ENCODE data around the gene TCF7. TPM values are rescaled to one million over a fixed set of nuclear protein-coding genes. Genes with fewer than 3 reads are reported as not detected.

Gene TCF7
- total RNA-seq, 1 donor from 2014 or later: 0.13 TPM

DNA sequence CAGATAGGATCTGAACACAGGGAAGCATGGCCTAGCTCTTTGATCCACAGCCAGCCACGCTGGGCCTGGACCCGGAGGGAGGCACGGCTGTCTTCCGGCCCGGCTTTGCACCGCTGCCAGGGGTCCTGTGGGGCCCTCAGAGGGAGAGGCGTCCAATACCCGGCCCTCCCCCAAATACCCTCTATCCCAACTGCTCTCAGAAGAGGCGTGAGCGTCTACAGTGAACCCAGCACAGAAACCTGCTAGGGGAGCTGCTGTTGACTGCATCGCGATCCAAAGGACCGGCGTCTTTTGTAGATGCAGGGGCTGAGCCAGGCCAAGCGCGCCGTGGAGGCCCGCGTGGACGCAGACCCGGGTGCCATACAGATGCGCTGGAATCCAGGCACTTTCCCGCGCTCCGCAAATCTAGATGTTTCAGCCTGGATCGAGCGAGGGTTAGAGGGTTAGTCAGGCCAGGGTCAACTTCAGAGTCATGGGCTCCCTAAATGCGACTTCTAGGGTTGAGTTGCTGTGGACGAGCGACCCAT is 1.1 kb upstream of the TCF7 start:
- no peak for DNase-seq (ENCODE audit: low read depth in 2 of 2)

DNA sequence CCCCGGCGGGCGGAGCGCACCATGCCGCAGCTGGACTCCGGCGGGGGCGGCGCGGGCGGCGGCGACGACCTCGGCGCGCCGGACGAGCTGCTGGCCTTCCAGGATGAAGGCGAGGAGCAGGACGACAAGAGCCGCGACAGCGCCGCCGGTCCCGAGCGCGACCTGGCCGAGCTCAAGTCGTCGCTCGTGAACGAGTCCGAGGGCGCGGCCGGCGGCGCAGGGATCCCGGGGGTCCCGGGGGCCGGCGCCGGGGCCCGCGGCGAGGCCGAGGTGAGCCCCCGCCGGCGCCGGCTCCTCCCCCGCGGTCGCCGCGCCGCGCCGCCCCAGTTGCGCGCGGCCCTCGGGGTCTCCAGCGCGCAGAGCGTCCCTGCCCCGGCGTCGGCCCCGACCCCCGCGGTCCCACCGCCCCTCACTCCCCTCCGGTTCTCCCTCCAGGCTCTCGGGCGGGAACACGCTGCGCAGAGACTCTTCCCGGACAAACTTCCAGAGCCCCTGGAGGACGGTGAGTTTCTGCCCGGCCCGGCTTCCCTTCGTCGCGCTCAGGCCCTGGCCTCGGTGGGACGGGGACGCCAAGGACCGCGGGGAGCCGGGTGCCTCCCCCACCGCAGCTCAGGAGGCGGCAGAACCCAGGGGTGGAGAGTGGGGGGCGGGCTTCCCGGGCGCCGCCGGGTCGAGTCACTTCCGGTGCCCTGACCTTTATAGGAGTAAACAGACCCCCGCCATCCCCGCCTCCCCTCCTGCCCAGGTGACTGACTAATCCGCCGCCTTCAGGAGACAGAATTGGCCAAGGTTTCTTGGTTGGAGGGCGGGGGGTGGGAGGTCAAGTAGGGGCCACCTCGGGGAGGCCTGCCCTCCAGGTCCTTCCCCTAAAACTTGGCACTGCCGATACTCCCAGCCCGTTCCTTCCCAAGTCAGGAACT is 665 bp downstream of the TCF7 start:
- no peak for DNase-seq (ENCODE audit: low read depth in 2 of 2)

DNA sequence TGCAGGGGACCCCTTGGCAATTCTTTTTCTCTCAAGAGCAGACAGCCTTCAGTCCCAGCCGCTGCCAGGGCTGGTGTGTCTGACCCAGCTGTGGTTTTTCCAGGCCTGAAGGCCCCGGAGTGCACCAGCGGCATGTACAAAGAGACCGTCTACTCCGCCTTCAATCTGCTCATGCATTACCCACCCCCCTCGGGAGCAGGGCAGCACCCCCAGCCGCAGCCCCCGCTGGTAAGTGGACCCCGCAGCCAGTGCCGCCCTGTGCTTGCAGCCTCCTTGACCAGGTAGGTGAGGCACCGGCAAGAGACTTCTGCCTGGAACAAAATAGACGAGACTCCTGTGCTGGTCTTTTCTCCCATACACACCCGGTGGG is 1.3 kb downstream of the TCF7 start:
- no peak for DNase-seq (ENCODE audit: low read depth in 2 of 2)

DNA sequence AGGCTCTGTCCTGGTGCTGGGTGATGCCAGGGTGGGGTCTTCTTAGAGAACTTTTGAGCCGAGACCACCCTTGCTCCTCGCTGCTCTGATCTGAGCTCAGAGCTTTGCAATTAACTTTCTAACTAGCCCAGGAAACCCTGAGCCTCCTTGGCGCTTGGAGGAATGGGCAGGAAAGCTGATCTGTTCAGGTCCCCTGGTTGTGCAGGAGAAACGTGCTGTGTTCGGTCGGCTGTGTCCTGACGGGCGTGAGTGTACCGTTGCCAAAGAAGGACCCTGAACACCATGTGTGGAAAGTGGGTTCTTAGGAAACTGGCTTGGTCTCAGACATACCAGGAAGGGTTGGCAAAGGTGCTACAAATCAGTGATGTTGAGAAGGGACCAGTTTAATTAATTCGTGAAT is 1.8 kb downstream of the TCF7 start:
- no peak for DNase-seq (ENCODE audit: low read depth in 2 of 2)

DNA sequence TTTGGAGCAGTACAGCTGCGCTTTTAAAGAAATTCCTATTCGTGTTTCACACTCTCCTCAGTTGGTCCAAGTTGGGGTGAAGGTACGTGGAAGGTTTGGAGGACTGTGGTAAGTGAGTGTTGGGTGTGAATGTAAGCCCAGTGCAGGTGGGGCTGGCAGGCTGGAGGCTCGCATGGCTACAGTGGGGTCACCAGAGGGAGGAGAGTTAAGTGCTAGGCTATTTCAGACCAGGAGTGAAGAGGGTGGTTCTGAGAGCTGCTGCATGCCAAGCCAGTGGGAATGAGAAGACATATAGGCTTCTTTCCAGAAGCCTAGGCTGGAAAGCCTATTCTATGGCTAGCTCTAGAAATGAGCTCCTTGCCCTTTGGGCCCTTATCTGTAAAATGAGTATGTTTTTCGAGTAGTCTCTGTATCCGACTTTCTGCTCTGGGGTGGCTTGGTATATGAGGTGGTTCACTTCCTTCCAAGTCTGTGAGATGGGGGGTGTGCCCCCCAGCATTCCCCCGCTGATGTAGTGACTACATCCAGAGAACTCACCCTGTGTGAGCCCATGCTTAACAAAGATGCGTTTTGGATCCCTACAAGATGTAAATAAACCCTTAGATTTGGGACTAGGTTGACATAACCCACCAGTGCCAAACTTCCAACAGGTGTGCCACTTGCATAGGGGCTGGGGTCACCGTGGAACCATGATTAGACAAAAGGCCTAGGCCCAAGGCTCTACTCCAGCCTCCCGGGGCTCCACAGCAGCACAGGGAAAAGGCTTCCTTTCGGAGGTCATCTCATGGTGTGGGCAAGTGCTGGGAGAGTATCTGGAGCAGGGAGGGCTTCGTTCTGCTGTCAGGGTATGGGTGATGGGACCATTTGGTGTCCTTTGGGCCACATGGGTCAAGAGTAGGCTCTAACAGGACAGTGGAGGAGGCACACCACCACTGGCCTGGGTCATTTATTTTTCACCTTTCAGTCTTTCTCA is 2.6 kb downstream of the TCF7 start:
- no peak for DNase-seq (ENCODE audit: low read depth in 2 of 2)

DNA sequence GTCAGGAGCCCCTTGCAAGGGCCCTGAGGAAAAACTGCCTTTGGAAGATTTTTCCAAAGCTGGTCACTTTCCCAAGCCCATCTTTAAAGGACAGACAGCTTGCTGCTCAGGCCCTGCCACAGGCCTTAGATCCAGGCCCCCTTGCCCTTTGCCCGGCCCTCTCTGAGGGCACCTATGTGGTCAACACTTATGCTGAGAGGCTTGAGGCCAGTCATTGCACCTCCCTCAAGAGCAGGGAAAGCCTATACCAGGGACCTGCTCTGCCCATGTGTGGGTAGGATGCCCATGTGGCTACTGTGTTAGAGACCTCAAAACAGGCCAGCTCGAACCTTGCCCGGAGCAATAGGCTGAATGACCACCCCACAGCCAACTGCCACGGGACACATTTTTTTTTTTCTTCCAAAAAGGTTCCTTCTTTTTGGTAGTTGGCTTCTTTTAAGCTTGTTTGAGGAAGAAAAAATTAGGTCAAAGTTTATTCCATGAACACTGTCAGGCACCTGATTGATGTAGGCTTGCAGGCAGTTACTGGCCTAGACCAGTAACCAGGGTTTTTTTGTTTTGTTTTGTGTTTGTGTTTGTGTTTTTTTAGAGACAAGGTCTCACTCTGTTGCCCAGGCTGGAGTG is 3.8 kb downstream of the TCF7 start:
- DNase-seq (ENCODE audit: low read depth in 2 of 2): no peak

DNA sequence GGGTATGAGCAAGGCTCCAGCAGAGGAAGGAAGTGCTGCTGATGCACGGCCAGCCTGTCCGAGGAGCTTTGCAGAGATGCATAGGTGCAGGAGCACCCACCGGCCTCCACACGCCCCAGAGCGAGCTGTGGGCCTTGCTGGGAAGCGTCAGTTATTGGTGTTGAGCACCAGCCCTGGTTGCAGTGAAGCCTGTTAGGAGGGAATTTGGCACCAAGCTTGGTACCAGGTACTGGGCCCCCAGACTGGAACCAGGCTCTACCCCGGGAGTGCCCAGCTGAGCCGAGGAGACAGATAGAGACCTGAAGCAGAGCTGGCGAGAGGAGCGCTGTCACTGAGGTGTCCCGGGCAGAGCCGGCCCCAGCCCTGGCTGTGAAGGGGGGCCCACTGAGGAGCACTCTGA is 5.2 kb downstream of the TCF7 start:
- DNase-seq (ENCODE audit: low read depth in 2 of 2): no peak

DNA sequence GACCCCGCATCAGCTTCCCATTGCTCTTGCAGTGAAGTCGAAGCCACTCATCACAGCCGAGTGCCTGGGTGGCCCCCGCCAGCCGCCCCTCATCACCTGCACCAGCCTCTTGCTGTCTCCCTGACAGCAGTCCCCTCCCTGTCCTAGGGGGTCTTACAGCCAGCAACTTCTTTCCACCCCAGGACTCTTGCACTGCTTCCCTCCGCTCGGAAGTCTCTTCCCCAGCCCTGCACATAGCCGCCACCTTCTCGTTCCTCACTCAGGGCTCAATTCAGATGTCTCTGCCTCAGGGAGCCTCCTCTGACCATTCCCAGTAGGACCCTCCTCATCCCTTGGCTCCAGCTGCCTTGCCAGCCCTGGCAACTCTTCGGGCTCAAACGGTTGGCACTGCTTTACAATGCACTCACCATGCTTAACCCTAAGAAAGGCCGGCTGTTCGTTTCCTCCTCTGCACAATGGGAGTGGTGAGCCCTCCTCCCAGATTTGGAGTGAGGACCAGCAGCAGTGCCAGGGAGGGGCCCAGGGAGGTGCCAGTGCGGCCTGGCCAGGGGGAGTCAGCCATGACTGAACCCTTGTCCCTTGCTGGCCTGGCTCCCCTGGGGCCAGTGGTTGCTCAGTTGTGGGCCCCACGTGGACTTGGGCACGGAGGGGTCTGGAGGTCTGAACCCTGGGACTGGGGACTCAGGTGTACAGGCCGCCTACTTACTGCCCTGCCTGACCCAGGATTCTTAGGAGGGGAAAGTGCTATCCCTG is 6.1 kb downstream of the TCF7 start:
- no peak for DNase-seq (ENCODE audit: low read depth in 2 of 2)

DNA sequence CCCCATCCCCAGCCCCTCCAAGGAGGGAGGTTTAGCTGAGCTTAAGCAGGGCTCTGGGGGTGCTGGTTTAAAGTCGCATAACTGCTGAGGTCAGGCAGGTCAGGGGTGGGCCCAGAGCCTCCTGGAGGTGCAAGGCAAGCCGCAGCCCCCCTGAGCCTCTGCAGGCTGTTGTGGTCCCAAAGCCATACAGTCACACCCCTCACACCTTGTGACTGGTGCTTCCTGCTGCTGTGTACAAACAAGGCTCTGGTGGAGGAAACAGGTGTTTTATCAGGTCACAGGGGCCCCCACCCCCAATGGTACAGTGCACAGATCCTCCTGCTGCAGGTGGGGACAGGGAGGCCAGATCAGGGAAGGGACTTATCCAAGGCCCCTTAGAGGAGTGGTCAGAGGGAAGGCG is 8.0 kb downstream of the TCF7 start:
- no peak for DNase-seq (ENCODE audit: low read depth in 2 of 2)

DNA sequence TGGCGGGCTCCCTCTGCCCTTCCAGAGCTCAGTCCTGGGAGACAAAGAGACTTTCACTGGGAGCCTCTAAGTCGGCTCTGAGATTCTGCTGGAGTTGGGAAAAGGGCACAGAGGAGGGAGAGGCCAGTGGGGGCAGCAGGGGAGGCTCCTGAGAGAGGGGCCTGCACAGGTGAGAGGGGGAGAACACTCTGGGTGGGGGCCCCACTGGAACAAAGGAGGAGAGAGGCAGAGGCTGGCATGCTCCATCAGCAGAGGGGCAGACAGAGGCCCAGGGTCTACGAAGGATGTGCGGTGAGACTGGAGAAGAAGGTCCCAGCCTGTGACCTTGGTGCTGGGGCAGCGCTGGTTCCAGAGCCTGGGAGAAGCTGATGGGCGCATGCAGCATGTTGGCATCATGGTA is 8.9 kb downstream of the TCF7 start:
- no peak for DNase-seq (ENCODE audit: low read depth in 2 of 2)

DNA sequence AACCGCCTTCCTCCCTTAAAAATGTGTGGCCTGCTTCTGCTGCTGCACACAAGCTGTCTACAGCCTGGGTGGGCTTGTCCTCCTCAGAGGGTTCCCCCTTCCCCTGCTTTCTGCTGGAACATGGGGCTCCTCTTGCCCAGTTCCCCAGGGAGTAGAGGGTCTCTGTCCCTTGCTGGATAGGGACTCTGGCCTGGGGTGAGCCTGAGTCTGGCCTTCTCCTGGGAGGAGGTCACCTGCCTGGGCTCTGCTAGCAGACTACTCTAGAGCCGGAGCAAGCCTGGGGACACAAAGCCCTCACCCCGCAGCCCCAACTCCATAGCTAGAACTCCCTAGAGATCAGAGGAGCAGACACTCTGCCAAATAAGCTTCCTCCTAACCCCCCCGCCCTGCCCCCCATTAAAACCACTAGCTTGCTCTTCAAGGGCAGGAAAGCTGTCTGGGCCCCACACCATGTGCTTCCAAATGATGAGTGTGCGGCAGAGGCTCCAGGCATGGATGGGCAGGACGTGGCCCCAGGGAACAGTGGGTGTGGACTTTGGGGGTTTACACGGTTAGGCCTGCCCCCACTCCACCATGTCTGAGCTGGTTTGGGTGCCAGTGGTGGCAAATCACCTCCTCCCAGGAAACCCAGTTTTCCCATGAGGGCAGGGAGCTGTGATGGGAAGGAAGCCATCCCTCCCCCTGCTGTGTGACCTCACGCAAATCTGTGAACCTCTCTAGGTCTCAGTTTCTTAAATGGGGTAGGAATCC is 10.0 kb downstream of the TCF7 start:
- no peak for DNase-seq (ENCODE audit: low read depth in 2 of 2)

DNA sequence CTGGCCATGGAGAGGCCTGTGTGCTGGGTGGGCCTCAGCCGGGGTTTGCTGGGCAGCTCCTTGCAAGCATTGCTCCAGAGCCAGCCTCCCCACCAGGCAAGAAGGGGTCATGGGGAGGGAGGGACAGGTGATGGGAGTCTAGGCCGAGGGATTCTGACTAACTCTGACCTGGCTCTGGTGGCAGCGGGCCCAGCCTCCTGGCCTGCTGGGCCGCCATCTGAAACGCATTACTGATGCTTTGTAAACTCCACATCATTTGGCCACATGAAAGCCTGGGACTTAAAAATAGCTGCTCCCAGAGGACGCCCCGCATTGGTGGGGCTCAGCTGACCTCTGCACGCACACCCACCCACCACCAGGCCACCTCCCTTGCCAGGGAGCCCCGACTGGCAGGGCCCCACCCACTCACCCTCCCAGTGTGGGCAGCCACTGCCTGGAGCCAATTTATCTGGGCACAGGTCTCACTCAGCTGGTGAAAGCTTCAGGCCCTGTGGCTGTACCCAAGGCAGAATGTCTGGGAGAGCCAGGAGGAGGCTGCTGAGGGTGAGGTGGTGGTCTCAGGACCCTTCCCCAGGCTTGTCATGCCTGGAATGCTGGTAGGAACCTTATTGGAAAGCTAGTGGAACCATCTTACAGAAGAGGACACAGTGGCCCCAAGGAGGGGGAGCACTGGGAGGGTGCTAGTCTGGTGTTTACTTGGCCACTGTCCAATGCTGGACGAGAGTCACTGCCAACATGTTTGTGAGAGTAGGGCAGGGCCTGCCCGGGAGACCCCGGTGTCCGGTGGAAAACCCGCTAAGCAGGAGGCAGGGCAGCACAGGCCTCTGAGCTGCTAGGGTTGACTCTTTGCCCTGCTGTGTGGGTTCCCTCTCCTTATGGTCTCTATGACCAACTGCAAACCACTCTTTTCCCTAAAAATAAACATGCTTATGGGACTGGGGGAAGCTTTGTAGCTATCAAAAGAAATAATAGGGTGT is 10.8 kb downstream of the TCF7 start:
- DNase-seq (ENCODE audit: low read depth in 2 of 2): peak; percentile 20 to 57

DNA sequence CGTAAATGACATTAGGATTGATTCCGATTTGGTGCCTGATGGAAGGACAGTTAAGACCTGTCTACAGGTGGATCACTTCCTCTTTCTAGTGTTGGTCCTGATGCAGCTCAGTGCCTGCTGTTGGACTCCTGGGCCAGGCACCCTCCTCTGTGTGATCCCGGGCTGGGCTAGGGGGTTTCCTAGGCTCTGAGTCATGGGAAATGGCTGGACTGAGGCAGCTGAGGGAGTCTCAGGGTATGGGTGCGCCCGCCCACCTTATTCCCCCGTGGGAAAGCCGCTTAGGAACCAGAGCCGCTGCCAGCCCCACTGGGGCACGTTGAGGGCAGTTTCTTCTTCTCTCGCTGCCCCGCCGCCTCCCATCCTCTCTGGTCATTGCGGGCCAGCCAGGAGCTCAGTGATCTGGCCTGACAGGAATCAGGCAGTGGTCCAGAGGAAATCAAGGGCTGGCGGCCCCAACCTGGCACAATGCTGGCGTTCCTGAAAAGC is 12.9 kb downstream of the TCF7 start:
- DNase-seq (ENCODE audit: low read depth in 2 of 2): peak in 1 of 2 donors; percentile 78

DNA sequence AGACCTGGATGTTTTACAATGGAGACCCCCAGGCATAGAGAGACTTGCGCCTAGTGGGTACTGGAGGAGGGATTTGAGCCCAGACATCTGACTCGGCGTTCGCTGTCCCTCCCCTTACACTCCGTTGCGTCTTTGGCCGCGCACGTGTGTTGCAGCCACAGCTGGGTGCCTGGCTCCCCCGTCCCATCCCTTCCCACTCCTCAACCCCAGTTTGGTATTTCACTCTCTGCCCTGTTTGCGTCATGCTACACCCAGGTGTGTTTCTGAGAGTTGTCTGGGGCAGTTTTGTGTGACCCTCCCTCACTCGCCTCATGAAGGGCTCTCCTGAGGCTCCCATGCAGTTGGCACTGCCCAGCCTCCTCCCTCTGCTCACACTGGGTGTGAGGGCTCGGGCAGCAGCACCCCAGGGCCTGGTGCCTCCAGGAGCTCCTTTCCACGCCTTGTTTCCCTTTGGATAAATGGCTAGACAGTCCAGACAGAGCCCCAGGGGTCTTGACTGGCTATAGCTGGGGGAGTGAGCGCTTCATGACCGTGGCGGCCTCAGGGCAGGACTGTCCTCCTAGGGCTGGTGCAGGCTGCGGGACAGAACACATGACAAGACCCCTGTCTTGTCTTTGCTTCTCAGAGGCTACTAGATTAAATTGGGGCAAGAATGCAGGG is 13.6 kb downstream of the TCF7 start:
- DNase-seq (ENCODE audit: low read depth in 2 of 2): no peak

DNA sequence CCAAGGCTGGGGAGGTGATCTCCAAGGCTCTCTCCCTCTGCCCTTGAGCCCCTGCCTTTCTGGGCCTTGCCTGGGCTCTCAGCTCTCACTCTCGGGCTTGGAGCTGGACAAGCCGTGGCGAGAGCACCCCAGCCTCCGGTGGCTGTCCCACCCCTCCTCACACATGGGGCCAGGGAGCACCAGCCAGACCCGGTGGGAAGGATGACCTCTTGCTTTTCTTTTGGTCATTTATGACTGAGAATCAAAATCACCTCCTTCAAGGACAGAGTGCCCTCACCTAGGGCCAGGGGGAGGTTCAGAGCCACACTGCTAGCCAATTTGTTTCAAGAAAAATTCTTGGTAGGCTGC is 14.1 kb downstream of the TCF7 start:
- no peak for DNase-seq (ENCODE audit: low read depth in 2 of 2)

DNA sequence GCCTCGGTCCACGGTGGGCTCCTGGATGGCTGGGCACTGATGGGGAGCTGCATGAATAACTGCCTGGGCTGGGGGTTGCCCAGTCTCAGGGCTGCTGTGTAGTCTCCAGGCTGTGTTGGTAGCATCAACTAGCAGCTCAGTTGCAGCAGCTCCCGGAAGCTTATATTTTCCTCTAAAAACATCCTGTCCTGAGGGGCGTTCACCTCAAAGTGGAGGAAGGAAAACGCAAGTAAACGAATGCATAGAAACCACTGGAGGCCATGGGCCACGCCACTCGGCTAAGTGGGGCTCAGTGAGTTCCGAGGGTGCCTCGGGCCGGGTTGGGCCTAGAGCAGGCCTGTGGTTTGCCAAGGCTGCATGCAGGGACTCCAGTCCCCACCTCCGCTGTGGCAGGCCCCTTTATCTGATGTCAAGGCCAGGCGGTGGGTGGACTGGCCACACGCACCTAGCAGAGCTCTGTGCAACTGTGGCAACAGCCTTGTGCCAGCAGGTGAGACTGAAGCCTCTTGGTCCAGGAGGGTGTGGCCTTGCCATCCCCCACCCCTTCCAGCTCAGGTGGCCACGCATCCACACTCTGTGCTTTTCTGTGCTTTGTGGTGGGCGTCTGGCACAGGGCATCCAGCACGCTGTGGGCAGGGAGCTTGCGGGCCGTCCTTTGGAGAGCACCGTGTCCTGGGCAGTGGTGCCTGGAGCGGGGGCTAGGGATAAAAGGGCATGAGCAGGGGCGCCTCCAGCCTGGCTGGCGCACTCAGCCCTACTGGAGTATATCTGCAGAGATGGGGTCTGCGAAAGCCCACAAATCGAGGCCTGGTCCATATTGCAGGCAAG is 15.1 kb downstream of the TCF7 start:
- DNase-seq (ENCODE audit: low read depth in 2 of 2): peak in 1 of 2 donors; percentile 19

DNA sequence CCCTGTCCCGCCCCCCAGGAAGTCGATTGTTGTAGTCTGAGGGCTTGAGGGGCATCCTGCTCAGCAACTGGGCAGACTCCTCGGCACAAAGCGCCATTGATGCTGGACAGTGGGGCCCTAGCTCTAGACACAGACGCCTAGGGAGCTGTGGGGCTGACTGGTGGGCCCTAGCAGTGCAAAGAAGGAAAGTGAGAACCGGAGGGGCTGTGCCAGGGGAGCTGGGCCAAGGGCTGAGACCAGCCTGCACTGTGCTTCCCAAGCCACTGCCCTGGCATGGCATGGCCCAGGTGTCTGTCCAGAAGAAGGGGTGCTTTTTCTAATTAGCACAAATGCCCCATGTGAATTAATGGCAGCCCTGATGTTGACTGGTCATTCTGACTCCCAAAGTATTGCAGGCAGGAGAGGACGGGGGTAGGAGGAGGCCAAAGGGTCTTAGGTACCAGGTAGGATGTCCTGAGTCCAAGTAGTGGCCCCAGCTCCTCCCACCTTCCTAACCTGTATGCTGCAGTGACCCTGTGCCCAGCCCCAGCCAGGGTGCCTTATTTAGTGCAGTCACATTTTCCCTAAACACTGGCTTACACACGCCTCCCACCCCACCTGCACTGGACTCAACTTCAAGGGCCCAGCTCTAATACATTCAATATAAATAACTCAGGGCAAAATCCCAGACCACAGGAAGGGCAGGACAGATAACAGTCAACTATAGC is 15.9 kb downstream of the TCF7 start:
- DNase-seq (ENCODE audit: low read depth in 2 of 2): no peak

Data from dermis microvascular lymphatic vessel endothelial cell (primary cell).